Upper lobe of right lung (tissue), 1 donor: ENCODE measurements around the gene COMP. TPM values are rescaled to one million over a fixed set of nuclear protein-coding genes. Genes with fewer than 3 reads are reported as not detected.

Source experiments
- ATAC-seq: fragments of 200-7000 bp; cut with Tn5 transposase; one replicate; pipeline ENCODE4 v1.9.1; 2020; ENCODE audit warnings: mild to moderate bottlenecking, moderate library complexity
- DNase-seq: peaks from one replicate; pipeline ENCODE4 v3.0.0-alpha.2; 2020
- H3K27ac ChIP-seq: fragments of 200-600 bp; one replicate; pipeline ENCODE4 v1.8.0; 2022
- H3K27me3 ChIP-seq: fragments of 200-600 bp; one replicate; pipeline ENCODE4 v1.8.0; 2022; ENCODE audit warnings: mild to moderate bottlenecking
- H3K36me3 ChIP-seq: fragments of 200-600 bp; one replicate; pipeline ENCODE4 v1.8.0; 2022
- H3K4me1 ChIP-seq: fragments of 200-600 bp; one replicate; pipeline ENCODE4 v1.8.0; 2022
- H3K4me3 ChIP-seq: fragments of 200-600 bp; one replicate; pipeline ENCODE4 v1.8.0; 2022; ENCODE audit warnings: mild to moderate bottlenecking
- H3K9me3 ChIP-seq: fragments of 200-600 bp; one replicate; pipeline ENCODE4 v1.8.0; 2022
- intact Hi-C: fragments of 100-400 bp; cut with DNase I; formaldehyde crosslinking; loops from one replicate; pipeline ENCODE4 v1.11.0; 2022
- total RNA-seq: library from RNA; stranded (reverse); fragmentation: NEBNext Ultra II Directional; extraction: Animal tissue kit (Norgen Biotek cat#: 25700); gene quantifications from one replicate; pipeline ENCODE4 v1.2.1, GENCODE V29; 2021
- TF ChIP-seq, protein P1 (sequence below): fragments of 200-600 bp; IDR thresholded peaks from one replicate; pipeline ENCODE4 v1.8.0; 2022; ENCODE audit warnings: antibody characterized with exemption
- donor health status: DM: no; HTN: yes; CAD: no; lungs with severe emphysema.

Gene COMP
- total RNA-seq, 1 donor from 2014 or later = 9.7 TPM

DNA sequence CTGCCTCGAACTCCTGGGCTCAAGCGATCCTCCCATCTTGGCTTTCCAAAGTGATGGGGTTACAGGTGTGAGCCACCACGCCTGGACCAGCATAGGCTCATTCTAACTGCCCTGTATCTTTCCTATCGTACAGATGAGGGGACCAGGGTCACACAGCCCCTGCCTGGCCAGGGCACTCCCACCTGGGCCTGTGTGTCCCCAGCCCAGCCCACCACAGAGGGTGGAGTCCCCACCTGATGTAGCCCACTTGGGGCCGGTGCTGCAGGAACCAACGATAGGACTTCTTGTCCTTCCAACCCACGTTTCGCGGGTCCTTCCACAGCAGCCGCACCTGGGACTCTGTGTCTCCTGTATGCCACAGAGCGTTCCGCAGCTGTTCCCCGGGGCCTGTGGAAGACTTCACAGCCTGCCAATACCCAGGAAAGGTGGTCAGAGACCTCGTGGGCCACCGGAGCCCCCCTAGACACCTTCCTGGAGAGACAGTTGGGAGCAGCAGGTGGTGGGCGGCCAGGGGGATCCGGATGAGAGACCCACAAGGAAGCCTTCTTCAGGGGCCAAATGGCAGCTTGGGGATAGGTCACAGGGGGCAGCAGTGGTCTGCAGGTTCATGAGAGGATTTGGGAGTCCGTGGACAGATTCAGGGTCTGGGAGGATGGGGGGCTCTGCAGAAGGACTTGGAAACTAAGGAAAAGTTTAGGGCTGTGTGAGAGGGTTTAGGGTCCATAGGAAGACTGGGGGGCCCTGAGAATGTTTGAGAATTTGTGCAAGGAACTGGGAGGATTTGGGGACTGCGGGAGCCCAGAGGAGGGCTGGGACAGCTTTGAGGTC is 6.9 kb downstream of the COMP start:
- Histone ChIP-seq H3K4me1 (peaks cover 11% of the 10 kb centered on the region), H3K9me3 (no peaks in the 10 kb centered on the region), H3K27ac (no peak overlapping the region), H3K4me3 (no peak overlapping the region), H3K36me3 (no peaks in the 10 kb centered on the region), H3K27me3 (peaks cover 37% of the 10 kb centered on the region)
- DNase-seq (no peak), ATAC-seq (no peak)
- TF ChIP-seq, protein P1, sequence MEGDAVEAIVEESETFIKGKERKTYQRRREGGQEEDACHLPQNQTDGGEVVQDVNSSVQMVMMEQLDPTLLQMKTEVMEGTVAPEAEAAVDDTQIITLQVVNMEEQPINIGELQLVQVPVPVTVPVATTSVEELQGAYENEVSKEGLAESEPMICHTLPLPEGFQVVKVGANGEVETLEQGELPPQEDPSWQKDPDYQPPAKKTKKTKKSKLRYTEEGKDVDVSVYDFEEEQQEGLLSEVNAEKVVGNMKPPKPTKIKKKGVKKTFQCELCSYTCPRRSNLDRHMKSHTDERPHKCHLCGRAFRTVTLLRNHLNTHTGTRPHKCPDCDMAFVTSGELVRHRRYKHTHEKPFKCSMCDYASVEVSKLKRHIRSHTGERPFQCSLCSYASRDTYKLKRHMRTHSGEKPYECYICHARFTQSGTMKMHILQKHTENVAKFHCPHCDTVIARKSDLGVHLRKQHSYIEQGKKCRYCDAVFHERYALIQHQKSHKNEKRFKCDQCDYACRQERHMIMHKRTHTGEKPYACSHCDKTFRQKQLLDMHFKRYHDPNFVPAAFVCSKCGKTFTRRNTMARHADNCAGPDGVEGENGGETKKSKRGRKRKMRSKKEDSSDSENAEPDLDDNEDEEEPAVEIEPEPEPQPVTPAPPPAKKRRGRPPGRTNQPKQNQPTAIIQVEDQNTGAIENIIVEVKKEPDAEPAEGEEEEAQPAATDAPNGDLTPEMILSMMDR = no peak
- intact Hi-C loops = no loop called here

DNA sequence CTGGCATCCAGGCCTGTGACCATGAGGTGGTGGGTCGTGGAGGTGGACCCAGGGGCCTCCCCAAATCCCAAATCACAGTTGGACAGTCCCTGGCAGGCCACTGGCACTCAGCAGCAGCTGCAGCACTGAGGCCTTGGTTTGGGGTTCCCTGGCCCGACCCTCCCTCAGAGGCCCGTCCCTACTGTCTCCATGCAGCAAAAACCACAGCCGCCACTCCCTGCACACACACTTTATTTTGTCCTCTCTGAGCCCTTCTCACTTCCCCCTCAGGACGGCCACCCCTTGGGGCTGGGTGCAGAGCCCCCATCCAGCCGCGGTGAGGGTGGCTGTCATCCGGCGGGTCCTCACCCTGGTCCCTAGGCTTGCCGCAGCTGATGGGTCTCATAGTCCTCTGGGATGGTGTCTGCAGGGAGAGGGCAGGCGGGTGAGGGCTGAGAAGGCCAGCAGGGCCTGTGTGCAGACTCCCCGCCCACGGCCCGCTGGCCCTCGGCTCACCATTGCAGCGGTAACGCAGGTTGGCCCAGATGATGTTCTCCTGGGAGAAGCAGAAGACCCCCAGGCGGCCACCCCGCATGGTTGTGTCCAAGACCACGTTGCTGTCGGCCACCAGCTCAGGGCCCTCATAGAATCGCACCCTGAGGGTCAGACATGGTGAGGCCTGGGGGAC is 8.4 kb downstream of the COMP start:
- Histone ChIP-seq H3K27ac (no peak overlapping the region), H3K9me3 (no peaks in the 10 kb centered on the region), H3K4me1 (peaks cover 5% of the 10 kb centered on the region), H3K4me3 (no peak overlapping the region), H3K36me3 (no peaks in the 10 kb centered on the region), H3K27me3 (peaks cover 22% of the 10 kb centered on the region)
- ATAC-seq (no peak), DNase-seq (no peak)
- intact Hi-C loops = no loop called here
- TF ChIP-seq, protein P1 = no peak

DNA sequence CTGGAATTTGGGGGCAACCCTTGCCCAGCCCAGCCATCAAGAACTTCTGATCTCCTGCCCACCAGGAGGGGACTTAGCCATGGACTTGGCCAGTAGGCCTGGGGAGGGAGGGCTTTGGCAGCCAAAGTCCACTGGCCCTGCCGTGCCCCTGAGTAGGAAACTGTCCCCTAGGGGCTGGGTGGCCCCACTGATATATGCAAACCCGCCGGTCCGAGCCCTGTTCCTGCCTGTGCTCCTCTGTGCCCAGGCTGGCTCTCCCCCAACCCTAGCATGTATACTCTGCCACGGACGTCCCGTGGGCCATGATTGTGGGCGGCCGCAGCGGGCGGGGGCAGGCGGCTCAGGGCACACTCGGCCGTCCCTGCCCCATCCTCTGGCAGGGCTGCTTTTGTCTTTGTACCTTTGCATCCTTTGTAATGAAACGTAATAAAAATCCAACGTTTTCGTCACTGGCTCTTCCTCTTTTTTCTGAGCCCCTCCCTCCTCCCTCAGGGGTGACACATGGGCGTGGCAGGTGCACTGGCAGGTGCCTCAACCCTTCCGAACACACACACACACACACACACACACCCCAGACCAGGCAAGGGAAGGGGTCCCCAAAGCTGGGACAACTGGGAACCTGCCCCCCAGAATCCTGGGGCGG is 9.1 kb downstream of the COMP start:
- Histone ChIP-seq H3K27me3 (peaks cover 16% of the 10 kb centered on the region), H3K4me1 (peaks cover 5% of the 10 kb centered on the region), H3K36me3 (no peaks in the 10 kb centered on the region), H3K9me3 (no peaks in the 10 kb centered on the region), H3K27ac (no peak overlapping the region), H3K4me3 (no peak overlapping the region)
- intact Hi-C loops = no loop called here
- DNase-seq (no peak), ATAC-seq (no peak)
- TF ChIP-seq, protein P1 = no peak

DNA sequence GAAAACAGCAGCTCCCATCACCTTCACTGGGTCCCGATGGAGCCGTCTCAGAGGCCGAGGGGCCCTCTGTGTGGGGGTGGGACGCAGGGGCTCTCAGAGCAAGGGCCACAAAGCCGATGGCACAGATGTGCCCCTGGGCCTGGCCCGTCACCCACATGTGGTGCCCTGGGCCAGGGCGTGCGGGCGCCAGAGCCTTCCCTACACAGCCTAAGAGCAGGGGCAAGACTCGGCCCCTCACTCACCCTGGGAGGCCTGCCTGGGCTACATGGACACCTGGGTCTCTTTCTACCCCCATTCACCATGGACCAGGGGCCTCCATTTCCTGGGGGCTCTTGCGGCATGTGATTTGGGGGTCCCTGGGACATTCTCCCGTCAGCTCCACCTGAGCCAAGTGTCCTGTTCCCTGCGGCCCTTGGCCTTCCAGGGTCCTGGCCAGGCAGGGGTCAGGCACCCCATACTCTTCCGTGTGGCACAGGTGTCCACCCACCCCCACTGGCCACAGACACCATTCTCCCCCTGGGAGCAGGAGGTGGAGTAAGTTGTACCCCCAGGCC is 10.0 kb downstream of the COMP start:
- intact Hi-C loops = no loop called here
- TF ChIP-seq, protein P1 = no peak
- ATAC-seq (no peak), DNase-seq (no peak)
- Histone ChIP-seq H3K9me3 (no peaks in the 10 kb centered on the region), H3K27ac (no peak overlapping the region), H3K4me1 (peaks cover 5% of the 10 kb centered on the region), H3K36me3 (no peaks in the 10 kb centered on the region), H3K27me3 (peaks cover 8% of the 10 kb centered on the region), H3K4me3 (no peak overlapping the region)

DNA sequence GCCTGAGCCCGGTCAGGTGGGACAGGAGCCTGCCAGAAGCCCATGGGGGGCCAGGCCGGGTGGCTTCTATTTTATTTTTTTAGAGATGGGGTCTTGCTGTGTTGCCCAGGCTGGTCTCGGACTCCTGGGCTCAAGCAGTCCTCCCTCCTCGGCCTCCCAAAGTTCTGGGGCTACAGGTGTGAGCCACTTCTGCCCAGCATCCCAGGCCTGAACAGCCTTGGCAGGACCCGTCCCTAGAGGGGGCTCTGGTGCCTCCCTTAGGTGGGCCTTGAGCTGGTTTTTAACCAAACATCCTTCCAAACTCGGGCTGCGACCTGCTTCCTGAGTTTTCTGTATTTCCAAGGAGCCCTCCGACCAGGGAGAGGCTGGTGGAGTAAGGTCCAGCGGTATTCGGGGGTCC is 10.5 kb downstream of the COMP start:
- Histone ChIP-seq H3K4me1 (peaks cover 4% of the 10 kb centered on the region), H3K4me3 (no peak overlapping the region), H3K9me3 (no peaks in the 10 kb centered on the region), H3K27me3 (peaks cover 3% of the 10 kb centered on the region), H3K36me3 (no peaks in the 10 kb centered on the region), H3K27ac (no peak overlapping the region)
- TF ChIP-seq, protein P1 = no peak
- intact Hi-C loops = no loop called here
- ATAC-seq = no peak
- DNase-seq = no peak
